Osteoblast (primary cell): ENCODE results near the gene ST6GALNAC3. TPM values are rescaled to one million over a fixed set of nuclear protein-coding genes. Genes with fewer than 3 reads are reported as not detected.

Source experiments
- DNase-seq: peaks from one replicate; pipeline ENCODE4 v3.0.0; 2011; ENCODE audit warnings: low spot score, mixed read lengths; ENCODE audit not compliant: insufficient read length; ENCODE audit errors: missing footprints
- H2AFZ ChIP-seq: 2 replicates; pipeline ENCODE4 v1.6.0; 2011; ENCODE audit warnings: mild to moderate bottlenecking, low read length
- H3K27ac ChIP-seq: 2 replicates; pipeline ENCODE4 v1.5.1; 2011; ENCODE audit warnings: mild to moderate bottlenecking, low read depth, low read length, moderate library complexity
- H3K27me3 ChIP-seq: 2 replicates; pipeline ENCODE4 v1.6.0; 2012; ENCODE audit warnings: mild to moderate bottlenecking, control low read depth, inconsistent platforms, low read length, moderate library complexity; ENCODE audit not compliant: insufficient read depth
- H3K36me3 ChIP-seq: 2 replicates; pipeline ENCODE4 v1.5.1; 2011; ENCODE audit warnings: mild to moderate bottlenecking, low read length, control low read depth, moderate library complexity; ENCODE audit not compliant: insufficient read depth
- H3K4me1 ChIP-seq: 2 replicates; pipeline ENCODE4 v1.5.1; 2011; ENCODE audit warnings: mild to moderate bottlenecking, low read length, control low read depth, moderate library complexity; ENCODE audit not compliant: insufficient read depth
- H3K4me2 ChIP-seq: 2 replicates; pipeline ENCODE4 v1.6.0; 2011; ENCODE audit warnings: mild to moderate bottlenecking, low read length; ENCODE audit not compliant: insufficient read depth
- H3K4me3 ChIP-seq: fragments of 200-600 bp; sonication (generic); 3 replicates; pipeline ENCODE4 v1.5.1; 2012; ENCODE audit warnings: mild to moderate bottlenecking, low read length, inconsistent platforms; ENCODE audit not compliant: insufficient read depth
- H3K79me2 ChIP-seq: 2 replicates; pipeline ENCODE4 v1.6.0; 2012; ENCODE audit warnings: mild to moderate bottlenecking, low read length, control low read depth, inconsistent platforms; ENCODE audit not compliant: insufficient read depth
- H3K9me3 ChIP-seq: 2 replicates; pipeline ENCODE4 v1.5.1; 2011; ENCODE audit warnings: low read depth, low read length, control low read depth
- H4K20me1 ChIP-seq: 2 replicates; pipeline ENCODE4 v1.6.0; 2012; ENCODE audit warnings: mild to moderate bottlenecking, low read length, control low read depth; ENCODE audit not compliant: insufficient read depth
- CTCF ChIP-seq: IDR thresholded peaks from 2 replicates; pipeline ENCODE4 v1.5.1; 2011; ENCODE audit warnings: mild to moderate bottlenecking, low read depth, low read length, moderate library complexity; ENCODE audit errors: extremely low read depth
- total RNA-seq: library from RNA; depleted of rRNA; stranded (reverse); fragments of >200 nt; gene quantifications from 2 replicates; pipeline ENCODE4 v1.2.3, GENCODE V29; 2012

The ST6GALNAC3 gene
- total RNA-seq, 1 donor = not detected

GRCh38 chr1:76632136-76632535 lies 557.6 kb downstream of the ST6GALNAC3 start:
- H2AFZ ChIP-seq = no peak overlapping the region
- H3K79me2 ChIP-seq = no peaks in the 10 kb centered on the region
- TF ChIP-seq CTCF = no peak
- no peaks in the 10 kb centered on the region for H3K36me3 ChIP-seq
- no peaks in the 10 kb centered on the region for H3K4me1 ChIP-seq
- H4K20me1 ChIP-seq = no peaks in the 10 kb centered on the region
- peaks cover 2% of the 10 kb centered on the region for H3K9me3 ChIP-seq
- no peak for DNase-seq
- no peak overlapping the region for H3K27ac ChIP-seq
- H3K27me3 ChIP-seq = no peaks in the 10 kb centered on the region
- no peak overlapping the region for H3K4me2 ChIP-seq
- H3K4me3 ChIP-seq = no peak overlapping the region

GRCh38 chr1:76635784-76636183 lies 561.2 kb downstream of the ST6GALNAC3 start:
- H3K79me2 ChIP-seq = no peaks in the 10 kb centered on the region
- no peak for TF ChIP-seq CTCF
- DNase-seq = no peak
- H4K20me1 ChIP-seq = no peaks in the 10 kb centered on the region
- H3K9me3 ChIP-seq = no peaks in the 10 kb centered on the region
- no peak overlapping the region for H3K27ac ChIP-seq
- no peak overlapping the region for H3K4me2 ChIP-seq
- H3K27me3 ChIP-seq = no peaks in the 10 kb centered on the region
- H3K4me3 ChIP-seq = no peak overlapping the region
- no peak overlapping the region for H2AFZ ChIP-seq
- no peaks in the 10 kb centered on the region for H3K36me3 ChIP-seq
- H3K4me1 ChIP-seq = no peaks in the 10 kb centered on the region

GRCh38 chr1:76639181-76639580 lies 564.6 kb downstream of the ST6GALNAC3 start:
- TF ChIP-seq CTCF = no peak
- Histone ChIP-seq H3K36me3 (no peaks in the 10 kb centered on the region), H3K4me1 (no peaks in the 10 kb centered on the region), H3K4me3 (no peak overlapping the region), H2AFZ (no peak overlapping the region), H3K4me2 (no peak overlapping the region), H4K20me1 (no peaks in the 10 kb centered on the region), H3K27me3 (no peaks in the 10 kb centered on the region), H3K27ac (no peak overlapping the region), H3K79me2 (no peaks in the 10 kb centered on the region), H3K9me3 (no peaks in the 10 kb centered on the region)
- no peak for DNase-seq

GRCh38 chr1:76640092-76640491 lies 565.5 kb downstream of the ST6GALNAC3 start:
- no peaks in the 10 kb centered on the region for H3K4me1 ChIP-seq
- no peaks in the 10 kb centered on the region for H3K27me3 ChIP-seq
- H3K79me2 ChIP-seq = no peaks in the 10 kb centered on the region
- H3K4me2 ChIP-seq = no peak overlapping the region
- no peak for TF ChIP-seq CTCF
- H3K4me3 ChIP-seq = no peak overlapping the region
- no peaks in the 10 kb centered on the region for H3K36me3 ChIP-seq
- no peaks in the 10 kb centered on the region for H3K9me3 ChIP-seq
- no peak for DNase-seq
- H3K27ac ChIP-seq = no peak overlapping the region
- H4K20me1 ChIP-seq = no peaks in the 10 kb centered on the region
- H2AFZ ChIP-seq = no peak overlapping the region
